Neural progenitor cell (in vitro differentiated cells): Measurements from ENCODE around the gene SEMA3B.
"Not testable (repeated sequence)": the region's sequence is repeated elsewhere in the genome, so short reads cannot be mapped to it uniquely, and the experiment has no call there.

Experiments
- CTCF ChIP-seq: fragments of 200-600 bp; sonication (generic); IDR thresholded peaks from 2 replicates; pipeline ENCODE4 v1.5.1; 2017; ENCODE audit warnings: antibody characterized with exemption, mild to moderate bottlenecking
- EZH2 ChIP-seq: fragments of 200-600 bp; sonication (generic); IDR thresholded peaks from 2 replicates; pipeline ENCODE4 v1.6.1; 2017; ENCODE audit warnings: antibody characterized with exemption, mild to moderate bottlenecking, moderate library complexity
- EZH2phosphoT487 ChIP-seq: fragments of 200-600 bp; sonication (generic); IDR thresholded peaks from 2 replicates; pipeline ENCODE4 v1.6.1; 2017; ENCODE audit warnings: antibody characterized with exemption

GRCh38 chr3:50284121-50284520, 15.2 kb downstream of the SEMA3B start:
- TF ChIP-seq CTCF, EZH2, EZH2phosphoT487: not testable (repeated sequence)
